Fibroblast of villous mesenchyme (primary cell): ENCODE results near the gene MAP3K9. TPM values are rescaled to one million over a fixed set of nuclear protein-coding genes. Genes with fewer than 3 reads are reported as not detected.

Source experiments
- DNase-seq: peaks from one replicate; pipeline ENCODE4 v3.0.0-alpha.2; 2010; ENCODE audit warnings: low read depth
- H3K4me3 ChIP-seq: 2 replicates; pipeline ENCODE4 v1.5.1; 2011; ENCODE audit warnings: low read depth, mild to moderate bottlenecking, low read length
- total RNA-seq: library from RNA; depleted of rRNA; stranded (reverse); fragments of >200 nt; gene quantifications from 2 replicates; pipeline ENCODE4 v1.2.3, GENCODE V29; 2012
- TF ChIP-seq, protein P1 (sequence below): IDR thresholded peaks from 2 replicates; pipeline ENCODE4 v1.5.1; 2012; ENCODE audit warnings: low read depth, mild to moderate bottlenecking, low read length; ENCODE audit not compliant: insufficient read depth

MAP3K9 gene
- total RNA-seq, 1 donor = 0.43 TPM

DNA sequence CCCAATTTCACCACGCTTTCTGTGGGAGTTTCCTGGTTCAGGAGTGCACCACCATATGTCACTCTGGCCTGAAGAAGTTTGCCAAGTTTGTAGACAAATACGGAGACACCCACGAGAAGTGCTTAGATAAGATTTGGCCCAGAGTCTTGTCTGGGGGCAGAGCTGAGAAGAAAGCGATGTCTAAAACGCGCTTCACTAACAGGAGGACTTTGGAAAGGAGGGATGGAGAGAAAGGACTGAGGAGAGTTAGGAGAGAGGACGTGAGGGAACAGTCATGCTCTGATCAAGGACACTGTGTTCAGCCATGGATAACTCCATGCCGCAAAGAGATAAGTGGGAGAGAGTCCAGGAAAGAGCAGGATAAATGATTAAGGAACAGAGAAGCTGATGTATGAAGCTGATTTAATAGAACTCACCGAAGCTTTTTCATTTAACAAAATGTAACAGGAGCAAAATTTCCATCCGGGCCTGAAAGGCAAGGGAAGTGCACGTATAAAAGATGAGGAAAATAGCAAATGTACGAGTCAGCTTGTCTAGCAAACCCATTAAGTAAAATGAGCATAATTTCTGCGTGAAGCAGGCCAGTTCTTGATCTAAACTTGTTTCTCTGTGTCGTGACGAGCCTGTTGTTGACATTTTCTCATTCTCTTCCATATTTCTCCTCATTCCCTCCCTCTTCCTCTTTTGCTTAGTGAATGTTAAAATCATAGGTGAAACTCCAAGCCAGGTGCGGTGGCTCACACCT is 23.4 kb upstream of the MAP3K9 start:
- H3K4me3 ChIP-seq = no peak overlapping the region
- no peak for DNase-seq
- TF ChIP-seq, protein P1, sequence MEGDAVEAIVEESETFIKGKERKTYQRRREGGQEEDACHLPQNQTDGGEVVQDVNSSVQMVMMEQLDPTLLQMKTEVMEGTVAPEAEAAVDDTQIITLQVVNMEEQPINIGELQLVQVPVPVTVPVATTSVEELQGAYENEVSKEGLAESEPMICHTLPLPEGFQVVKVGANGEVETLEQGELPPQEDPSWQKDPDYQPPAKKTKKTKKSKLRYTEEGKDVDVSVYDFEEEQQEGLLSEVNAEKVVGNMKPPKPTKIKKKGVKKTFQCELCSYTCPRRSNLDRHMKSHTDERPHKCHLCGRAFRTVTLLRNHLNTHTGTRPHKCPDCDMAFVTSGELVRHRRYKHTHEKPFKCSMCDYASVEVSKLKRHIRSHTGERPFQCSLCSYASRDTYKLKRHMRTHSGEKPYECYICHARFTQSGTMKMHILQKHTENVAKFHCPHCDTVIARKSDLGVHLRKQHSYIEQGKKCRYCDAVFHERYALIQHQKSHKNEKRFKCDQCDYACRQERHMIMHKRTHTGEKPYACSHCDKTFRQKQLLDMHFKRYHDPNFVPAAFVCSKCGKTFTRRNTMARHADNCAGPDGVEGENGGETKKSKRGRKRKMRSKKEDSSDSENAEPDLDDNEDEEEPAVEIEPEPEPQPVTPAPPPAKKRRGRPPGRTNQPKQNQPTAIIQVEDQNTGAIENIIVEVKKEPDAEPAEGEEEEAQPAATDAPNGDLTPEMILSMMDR = no peak

DNA sequence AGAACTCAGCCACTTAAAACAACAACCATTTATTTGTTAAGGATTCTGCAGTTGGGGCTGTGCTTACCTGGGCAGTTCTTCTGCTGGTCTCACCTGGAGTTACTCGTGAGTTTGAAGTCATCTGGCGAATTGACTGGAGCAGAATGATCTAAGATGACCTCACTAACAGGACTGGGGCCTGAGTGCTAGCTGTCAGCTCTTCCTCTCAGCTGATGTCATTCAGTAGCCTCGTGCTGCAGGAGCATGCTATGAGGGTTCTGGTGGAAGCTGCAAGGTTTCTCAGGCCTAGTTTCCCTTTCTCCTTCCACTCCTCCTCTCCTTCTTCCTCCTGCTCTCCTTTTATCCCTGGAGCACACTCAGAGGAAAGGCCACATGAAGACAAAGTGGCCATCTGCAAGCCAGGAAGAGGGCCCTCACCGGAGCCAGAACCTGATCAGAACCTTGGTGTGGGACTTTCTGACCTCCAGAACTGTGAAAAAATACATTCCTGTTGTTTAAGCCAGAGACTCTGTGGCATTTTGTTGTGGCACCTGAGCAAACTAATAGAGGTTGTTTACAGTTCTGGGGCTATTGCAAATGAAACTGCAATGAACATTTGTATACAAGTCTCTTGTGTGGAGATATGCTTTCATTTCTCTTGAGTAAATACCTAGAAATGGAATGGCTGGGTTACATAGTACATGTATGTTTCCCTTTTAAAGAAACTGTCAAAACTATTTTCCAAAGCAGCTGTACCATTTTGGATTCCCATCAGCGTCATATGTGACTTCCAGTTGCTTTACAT is 21.9 kb upstream of the MAP3K9 start:
- no peak for DNase-seq
- H3K4me3 ChIP-seq = no peak overlapping the region
- TF ChIP-seq, protein P1 = no peak

DNA sequence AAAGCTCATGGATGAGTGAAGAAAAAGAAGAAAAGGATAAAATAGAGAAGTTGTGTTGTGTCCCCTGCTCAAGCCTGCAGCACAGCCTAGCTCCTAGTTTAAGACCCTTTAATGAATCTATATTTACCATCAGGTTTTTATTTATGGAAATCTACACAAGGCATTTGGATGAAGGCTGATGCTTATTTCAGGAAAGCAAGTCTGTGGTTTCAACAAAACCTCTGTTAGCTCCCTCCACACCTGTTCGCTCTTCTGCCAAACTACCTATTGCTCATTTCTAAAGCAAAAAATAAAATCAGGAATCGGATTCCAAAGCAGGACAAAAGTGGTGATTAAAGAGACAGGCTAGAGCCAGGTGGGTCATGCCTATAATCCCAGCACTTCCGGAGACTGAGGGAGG is 18.9 kb upstream of the MAP3K9 start:
- DNase-seq = no peak
- no peak overlapping the region for H3K4me3 ChIP-seq
- TF ChIP-seq, protein P1 = no peak

DNA sequence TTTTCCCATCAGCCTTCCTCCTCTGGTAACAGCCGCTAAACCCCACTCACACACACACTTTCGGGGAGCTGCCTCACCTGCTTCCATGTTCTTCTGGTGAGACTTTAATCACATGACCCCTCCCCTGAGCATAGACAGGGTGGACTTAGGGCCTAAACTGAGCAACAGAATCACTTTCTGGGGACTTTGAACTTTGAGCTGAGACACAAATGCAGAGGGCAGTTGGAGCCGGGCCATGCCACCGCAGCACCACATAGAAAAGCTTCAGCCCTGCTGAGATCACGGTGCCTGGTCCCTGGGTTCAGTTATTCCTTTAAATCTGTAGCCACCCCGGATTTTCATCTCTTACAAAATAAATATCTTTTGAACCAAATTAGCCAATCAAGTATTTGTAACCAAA is 18.4 kb upstream of the MAP3K9 start:
- TF ChIP-seq, protein P1 = no peak
- no peak for DNase-seq
- no peak overlapping the region for H3K4me3 ChIP-seq

DNA sequence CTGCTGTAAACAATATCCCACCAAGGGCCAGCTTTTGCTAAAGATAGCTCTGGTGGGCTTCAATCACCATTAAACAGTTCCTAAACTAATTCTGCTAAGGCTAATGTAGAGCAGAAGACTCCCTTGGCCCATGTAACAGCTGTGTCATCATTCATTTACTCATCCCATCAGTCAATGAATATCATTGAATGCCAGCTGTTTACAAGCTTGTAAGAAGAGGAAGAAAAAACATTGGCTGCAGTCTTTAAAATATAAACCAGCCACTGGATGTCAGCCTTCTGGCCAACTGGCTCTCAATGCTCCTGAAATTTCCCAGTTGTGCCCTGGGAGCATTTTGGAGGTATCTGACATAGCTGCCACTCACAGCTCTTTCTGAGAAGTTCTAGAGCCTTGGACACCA is 18.0 kb upstream of the MAP3K9 start:
- TF ChIP-seq, protein P1 = no peak
- no peak overlapping the region for H3K4me3 ChIP-seq
- no peak for DNase-seq

DNA sequence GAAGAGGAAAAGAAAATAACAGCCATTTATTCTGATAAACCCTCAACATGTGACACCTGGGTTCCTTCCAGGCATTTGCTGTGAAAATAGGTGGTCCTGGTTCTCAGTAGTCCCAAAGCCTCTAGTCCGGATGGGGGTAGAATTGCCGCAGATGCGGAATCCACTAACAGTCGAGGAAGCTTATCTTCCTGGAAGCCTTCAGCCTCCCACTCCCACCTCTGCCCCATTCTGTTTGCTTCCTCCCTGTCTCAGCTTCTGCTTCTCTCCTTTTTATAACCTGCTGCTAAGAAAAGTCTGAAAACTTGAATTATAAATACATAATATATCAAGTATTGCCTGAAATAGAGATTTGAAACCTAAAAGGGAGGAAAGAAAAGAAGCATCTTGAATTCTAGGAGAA is 14.0 kb upstream of the MAP3K9 start:
- DNase-seq = no peak
- no peak overlapping the region for H3K4me3 ChIP-seq
- TF ChIP-seq, protein P1 = no peak
